Osteocyte (in vitro differentiated cells): ENCODE results near the gene EPHA2. TPM values are rescaled to one million over a fixed set of nuclear protein-coding genes. Genes with fewer than 3 reads are reported as not detected.

Experiments used
- DNase-seq: peaks from one replicate; pipeline ENCODE4 v3.0.0; 2021; ENCODE audit warnings: mixed read lengths; ENCODE audit not compliant: unreplicated experiment; ENCODE audit errors: extremely low spot score
- H3K27ac Mint-ChIP-seq: one replicate; pipeline ENCODE4 v1.8.0; 2021; ENCODE audit warnings: mild to moderate bottlenecking, mixed read lengths; ENCODE audit not compliant: unreplicated experiment
- H3K27me3 Mint-ChIP-seq: one replicate; pipeline ENCODE4 v1.8.0; 2021; ENCODE audit warnings: mixed read lengths; ENCODE audit not compliant: unreplicated experiment
- H3K36me3 Mint-ChIP-seq: one replicate; pipeline ENCODE4 v1.8.0; 2021; ENCODE audit warnings: mixed read lengths; ENCODE audit not compliant: unreplicated experiment
- H3K4me1 Mint-ChIP-seq: one replicate; pipeline ENCODE4 v1.8.0; 2021; ENCODE audit warnings: mixed read lengths; ENCODE audit not compliant: unreplicated experiment
- H3K4me3 Mint-ChIP-seq: one replicate; pipeline ENCODE4 v1.8.0; 2021; ENCODE audit warnings: mild to moderate bottlenecking, moderate library complexity, mixed read lengths; ENCODE audit not compliant: unreplicated experiment
- H3K9me3 Mint-ChIP-seq: one replicate; pipeline ENCODE4 v1.8.0; 2021; ENCODE audit warnings: mixed read lengths; ENCODE audit not compliant: unreplicated experiment
- total RNA-seq: library from RNA; stranded (reverse); gene quantifications from 2 replicates; pipeline ENCODE4 v1.2.1, GENCODE V29; 2021
- TF ChIP-seq, protein P1 (sequence below): fragments of 200-600 bp; sonication (generic); IDR thresholded peaks from 2 replicates; pipeline ENCODE4 v1.5.0; 2021; ENCODE audit warnings: antibody characterized with exemption, mild to moderate bottlenecking, moderate library complexity

Gene EPHA2
- total RNA-seq, 1 donor from 2014 or later: 152 TPM

DNA sequence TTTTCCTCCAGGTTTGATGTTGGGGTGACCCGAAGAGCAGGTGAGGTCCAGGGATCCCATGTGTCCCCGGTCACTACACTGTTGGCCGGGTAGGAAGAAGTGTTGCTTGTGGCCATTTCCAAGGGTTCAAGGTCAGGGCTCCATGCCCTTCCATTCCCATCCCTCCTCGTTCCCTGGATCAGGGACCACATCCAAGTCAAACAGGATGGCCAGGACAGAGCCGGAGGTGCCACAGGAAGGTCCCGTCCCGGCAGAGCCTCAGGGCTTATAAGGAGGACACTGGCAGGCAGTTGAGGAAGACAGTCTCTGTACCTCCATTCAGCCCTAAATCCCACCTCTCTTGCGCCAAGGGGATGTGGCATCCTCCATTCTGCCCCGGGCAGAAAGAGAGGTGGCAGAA, 60.4 kb downstream of the EPHA2 start:
- DNase-seq: no peak
- Mint-ChIP-seq H3K36me3 (no peaks in the 10 kb centered on the region), H3K27me3 (peaks cover 2% of the 10 kb centered on the region), H3K27ac (no peak overlapping the region), H3K4me1 (peaks cover 6% of the 10 kb centered on the region), H3K9me3 (no peaks in the 10 kb centered on the region), H3K4me3 (no peak overlapping the region)
- TF ChIP-seq, protein P1, sequence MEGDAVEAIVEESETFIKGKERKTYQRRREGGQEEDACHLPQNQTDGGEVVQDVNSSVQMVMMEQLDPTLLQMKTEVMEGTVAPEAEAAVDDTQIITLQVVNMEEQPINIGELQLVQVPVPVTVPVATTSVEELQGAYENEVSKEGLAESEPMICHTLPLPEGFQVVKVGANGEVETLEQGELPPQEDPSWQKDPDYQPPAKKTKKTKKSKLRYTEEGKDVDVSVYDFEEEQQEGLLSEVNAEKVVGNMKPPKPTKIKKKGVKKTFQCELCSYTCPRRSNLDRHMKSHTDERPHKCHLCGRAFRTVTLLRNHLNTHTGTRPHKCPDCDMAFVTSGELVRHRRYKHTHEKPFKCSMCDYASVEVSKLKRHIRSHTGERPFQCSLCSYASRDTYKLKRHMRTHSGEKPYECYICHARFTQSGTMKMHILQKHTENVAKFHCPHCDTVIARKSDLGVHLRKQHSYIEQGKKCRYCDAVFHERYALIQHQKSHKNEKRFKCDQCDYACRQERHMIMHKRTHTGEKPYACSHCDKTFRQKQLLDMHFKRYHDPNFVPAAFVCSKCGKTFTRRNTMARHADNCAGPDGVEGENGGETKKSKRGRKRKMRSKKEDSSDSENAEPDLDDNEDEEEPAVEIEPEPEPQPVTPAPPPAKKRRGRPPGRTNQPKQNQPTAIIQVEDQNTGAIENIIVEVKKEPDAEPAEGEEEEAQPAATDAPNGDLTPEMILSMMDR: no peak

DNA sequence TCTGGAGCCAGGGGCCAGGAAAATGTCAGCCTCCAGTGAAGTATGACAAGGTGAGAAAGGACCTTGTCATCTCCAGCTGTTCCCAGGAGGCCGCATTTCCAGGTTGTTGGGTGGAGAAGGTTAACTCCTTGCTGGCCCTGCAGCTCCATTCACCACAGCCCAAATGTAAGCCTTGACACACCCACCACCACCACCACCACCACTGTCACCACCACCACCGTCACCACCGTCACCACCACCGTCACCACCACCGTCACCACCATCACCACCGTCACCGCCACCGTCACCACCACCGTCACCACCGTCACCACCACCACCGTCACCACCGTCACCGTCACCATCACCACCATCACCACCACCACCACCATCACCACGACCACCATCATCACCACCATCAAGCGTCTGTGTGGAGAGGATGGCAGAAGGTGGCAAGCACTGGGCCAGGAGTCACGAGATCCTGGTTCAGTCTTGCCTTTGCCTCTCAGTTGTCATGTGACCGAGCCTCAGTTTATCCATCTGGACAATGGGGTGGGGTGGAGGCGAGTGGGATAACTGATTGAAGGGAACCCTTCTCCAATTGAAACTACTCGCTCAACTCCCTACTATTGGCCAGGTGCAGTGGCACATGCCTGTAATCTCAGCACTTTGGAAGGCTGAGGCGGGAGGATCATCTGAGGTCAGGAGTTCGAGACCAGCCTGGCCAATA, 61.3 kb downstream of the EPHA2 start:
- H3K36me3 Mint-ChIP-seq: no peaks in the 10 kb centered on the region
- H3K4me3 Mint-ChIP-seq: no peak overlapping the region
- TF ChIP-seq, protein P1: no peak
- no peak for DNase-seq
- peaks cover 6% of the 10 kb centered on the region for H3K4me1 Mint-ChIP-seq
- peaks cover 2% of the 10 kb centered on the region for H3K27me3 Mint-ChIP-seq
- H3K27ac Mint-ChIP-seq: no peak overlapping the region
- H3K9me3 Mint-ChIP-seq: no peaks in the 10 kb centered on the region

DNA sequence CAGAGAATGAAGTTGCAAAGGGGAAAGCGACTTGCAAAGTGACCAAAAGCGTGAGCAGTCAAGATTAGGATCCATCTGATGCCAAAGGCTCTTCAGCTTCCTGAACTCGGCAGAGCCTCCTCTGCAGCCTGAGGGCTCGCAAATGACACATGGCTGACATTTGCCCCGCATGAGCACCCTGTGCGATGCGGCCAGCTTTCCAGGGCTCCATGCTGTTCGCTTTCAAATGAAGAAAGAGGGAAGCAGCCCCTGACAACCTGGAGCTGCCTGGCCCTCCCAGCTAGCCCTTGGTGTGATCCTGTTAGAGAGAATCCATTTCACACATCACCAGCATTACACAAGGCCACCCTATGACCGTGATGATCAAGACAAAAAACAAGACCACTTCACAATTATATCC, 62.3 kb downstream of the EPHA2 start:
- TF ChIP-seq, protein P1: no peak
- Mint-ChIP-seq H3K27ac (no peak overlapping the region), H3K36me3 (no peaks in the 10 kb centered on the region), H3K4me3 (no peak overlapping the region), H3K9me3 (no peaks in the 10 kb centered on the region), H3K4me1 (peaks cover 12% of the 10 kb centered on the region), H3K27me3 (peaks cover 2% of the 10 kb centered on the region)
- no peak for DNase-seq

DNA sequence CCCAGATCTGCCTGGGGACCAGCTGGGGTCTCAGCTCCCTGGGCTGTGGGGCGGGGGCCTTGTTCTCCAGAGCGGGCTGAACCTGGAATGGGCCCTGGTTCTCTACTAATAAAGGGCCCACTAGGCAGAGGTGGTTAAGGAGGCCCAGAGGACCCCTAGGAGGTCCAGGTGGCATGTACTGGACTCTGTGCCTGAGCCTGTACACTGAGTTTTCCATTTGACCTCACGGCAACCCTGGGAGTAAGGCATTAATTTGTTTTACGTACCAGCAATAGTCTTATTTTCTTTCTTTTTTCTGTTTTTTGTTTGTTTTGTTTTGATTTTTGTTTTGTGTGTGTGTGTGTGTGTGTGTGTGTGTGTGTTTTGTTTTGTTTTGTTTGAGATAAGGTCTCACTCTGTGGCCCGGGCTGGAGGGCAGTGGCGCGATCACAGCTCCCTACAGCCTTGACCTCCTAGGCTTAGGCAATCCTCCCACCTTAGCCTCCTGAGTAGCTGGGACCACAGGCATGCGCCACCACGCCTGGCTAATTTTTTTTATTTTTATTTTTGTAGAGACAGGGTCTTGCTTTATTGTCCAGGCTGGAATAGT, 62.9 kb downstream of the EPHA2 start:
- Mint-ChIP-seq H3K4me3 (no peak overlapping the region), H3K36me3 (no peaks in the 10 kb centered on the region), H3K27ac (no peak overlapping the region), H3K9me3 (no peaks in the 10 kb centered on the region), H3K4me1 (peaks cover 14% of the 10 kb centered on the region), H3K27me3 (peaks cover 2% of the 10 kb centered on the region)
- no peak for DNase-seq
- TF ChIP-seq, protein P1: no peak

DNA sequence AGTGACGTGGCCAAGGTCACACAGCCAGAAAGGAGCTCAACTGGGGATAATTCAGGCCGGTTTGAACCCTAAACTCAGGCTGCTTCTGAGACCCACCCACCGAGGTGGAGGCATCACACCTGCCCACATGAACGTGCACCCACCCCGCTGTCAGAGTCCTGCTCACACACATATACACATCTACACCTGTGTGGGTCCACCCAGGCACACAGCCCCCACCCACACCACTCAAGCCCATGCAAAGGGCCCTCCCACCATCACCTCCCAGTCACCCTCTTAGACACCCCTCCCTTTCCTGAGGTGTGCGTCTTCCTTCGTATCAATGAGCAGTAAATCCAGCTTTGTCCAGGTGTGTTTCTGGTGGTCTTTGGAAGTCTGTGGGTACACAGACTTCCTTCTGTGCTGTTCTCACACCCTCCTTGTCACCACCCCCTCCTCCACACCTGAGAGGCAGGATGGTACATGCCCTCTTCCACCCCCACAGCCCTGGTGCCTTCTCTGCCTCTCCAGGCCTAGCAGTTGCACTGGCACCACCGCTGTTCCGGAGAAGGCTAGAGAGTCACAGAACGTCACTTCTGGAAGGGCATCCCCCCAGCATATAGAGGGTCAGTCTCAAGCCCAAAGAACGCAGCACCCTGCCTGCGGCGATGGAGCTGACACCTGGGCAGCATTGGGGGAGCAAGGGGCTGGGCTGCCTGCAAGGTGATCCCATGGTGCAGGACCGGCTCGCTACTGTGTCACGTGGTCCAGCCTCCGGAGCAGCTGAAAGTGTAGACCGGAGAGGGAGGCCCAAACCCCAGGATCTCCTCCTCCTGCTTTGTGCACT, 63.6 kb downstream of the EPHA2 start:
- TF ChIP-seq, protein P1: no peak
- H3K36me3 Mint-ChIP-seq: no peaks in the 10 kb centered on the region
- no peak overlapping the region for H3K27ac Mint-ChIP-seq
- peaks cover 2% of the 10 kb centered on the region for H3K27me3 Mint-ChIP-seq
- H3K9me3 Mint-ChIP-seq: no peaks in the 10 kb centered on the region
- no peak overlapping the region for H3K4me3 Mint-ChIP-seq
- H3K4me1 Mint-ChIP-seq: peaks cover 15% of the 10 kb centered on the region
- no peak for DNase-seq
